ENCODE data around the gene MAP3K12. TPM values are rescaled to one million over a fixed set of nuclear protein-coding genes. Genes with fewer than 3 reads are reported as not detected.

The MAP3K12 gene
- total and polyA plus RNA-seq, 2 of the 4 experiments (the other 2 are of a cell fraction), result 29.0 to 52.5 TPM

- Histone ChIP-seq H3K9me1 (ENCODE audit: insufficient read depth, low read length) (peaks cover 37% of the 10 kb centered on the region), H3K14ac (replicated peaks; ENCODE audit: low read depth, low read length) (peak overlapping the region; percentile 91), H3K27ac (ENCODE audit: insufficient read depth, low read length) (peak overlapping the region; percentile 92), H2BK120ac (ENCODE audit: low read depth, low read length) (peak overlapping the region; percentile 79), H3K27me3 (ENCODE audit: control insufficient read depth, insufficient read depth, low read length) (no peaks in the 10 kb centered on the region), H3K23ac (ENCODE audit: low read depth, low read length) (peak overlapping the region; percentile 89), H3K9me3 (ENCODE audit: control insufficient read depth, insufficient read depth, low read length) (no peaks in the 10 kb centered on the region), H4K5ac (ENCODE audit: low read depth, low read length) (peak overlapping the region; percentile 95), H4K8ac (ENCODE audit: low read depth in 2 of 2, low read length in 2 of 2) (peak overlapping the region; percentile 84 to 98), H3K4ac (ENCODE audit: low read depth, low read length) (peak overlapping the region; percentile 95), H3K36me3 (ENCODE audit: control insufficient read depth, insufficient read depth, low read length) (peaks cover 14% of the 10 kb centered on the region; the same call in 1 of the 2 replicates), H2BK20ac (ENCODE audit: low read depth, low read length) (peak overlapping the region; percentile 52; the same call in 1 of the 2 replicates), H3K79me1 (ENCODE audit: low read depth in 1 of 2, low read length in 2 of 2) (peaks cover 28 to 76% of the 10 kb centered on the region in 2 experiments; a peak in 3 of 4 replicates), H2AK5ac (ENCODE audit: low read depth, low read length) (peak overlapping the region; percentile 93), H4K91ac (ENCODE audit: insufficient read depth, low read depth, low read length) (peak overlapping the region; percentile 90), H2BK5ac (ENCODE audit: low read depth, low read length, poor library complexity, severe bottlenecking) (peak overlapping the region; percentile 88), H3K18ac (ENCODE audit: low read depth, low read length) (peak overlapping the region; percentile 93), H3K4me1 (ENCODE audit: control insufficient read depth, insufficient read depth, low read length) (peaks cover 18% of the 10 kb centered on the region), H2AK9ac (replicated peaks; ENCODE audit: low read depth, low read length, poor library complexity) (peak overlapping the region; percentile 96), H3K56ac (ENCODE audit: extremely low read depth, insufficient read depth, low read length) (peak overlapping the region; percentile 83), H2BK15ac (ENCODE audit: low read depth, low read length) (peak overlapping the region; percentile 60; the same call in 2 of the 3 replicates), H4K20me1 (ENCODE audit: insufficient read depth, low read length) (peaks cover 3% of the 10 kb centered on the region), H3K9ac (ENCODE audit: low read depth, low read length) (peak overlapping the region; percentile 91), H3K4me3 (ENCODE audit: insufficient read depth, low read depth, low read length) (peak overlapping the region; percentile 64), H3K4me2 (ENCODE audit: low read depth, low read length) (peak overlapping the region; percentile 93), H2AFZ (replicated peaks; ENCODE audit: low read length, poor library complexity) (peak overlapping the region; percentile 89)
- 0% methylated on average over 3 of the region's 17 CpGs; no CpG with 5 or more reads in 1 of the 2 experiments for WGBS, 2 experiments (ENCODE audit: extremely low coverage in 2 of 2, insufficient read length in 1 of 2)
- no peak for ATAC-seq (ENCODE audit: low read depth)
- peak; percentile 65 for DNase-seq
- ChIA-PET CTCF (interaction anchor here (0.7 to 1.1 kb wide), 2 partner anchors 12 to 22 kb away, joined by 3 to 6 read pairs; no protein-coding TSS in a partner anchor), POLR2A (ENCODE audit: unreplicated experiment) (interaction anchor here (0.6 to 1.0 kb wide), 3 partner anchors 9 to 239 kb away, joined by 4 to 9 read pairs (median 4); no protein-coding TSS in a partner anchor)
- no TSS peak for BruUV-seq (replicated peaks)
- in situ Hi-C loops (cut with MboI; ENCODE audit: low sequenced_read_pairs), result loop anchor here (10.0 kb wide), 1 partner anchor 175 kb away; the partner anchor contains the start of gene AAAS
- intact Hi-C loops (cut with micrococcal nuclease), result loop anchor here (2.0 to 5.0 kb wide), 2 partner anchors 48 to 179 kb away; partner anchors contain the start of genes AAAS and PCBP2
- TF ChIP-seq MAZ (IDR thresholded peaks at IDR 0.05; ENCODE audit: borderline replicate concordance, low read depth, low read length), result peak; percentile 40; the same call in 1 of the 2 replicates
- TF ChIP-seq CTCF (conservative IDR thresholded peaks at IDR 0.05; ENCODE audit: low read depth, low read length), result no peak
- peak; percentile 88 for TF ChIP-seq POLR2A (IDR thresholded peaks at IDR 0.05; ENCODE audit: low read depth, low read length)
- TF ChIP-seq CEBPB (IDR thresholded peaks at IDR 0.05; ENCODE audit: low read depth, low read length), result peak; percentile 96
- dilution Hi-C loops (cut with HindIII; ENCODE audit: low sequenced_read_pairs, unreplicated experiment), result no loop called here
Measured at GRCh38 chr12:53500142-53500775, 1.0 kb upstream of the MAP3K12 start.

All from IMR-90 (cell line).